GM12864 (cell line): ENCODE measurements around the gene ERP27.

Experiments used
- DNase-seq: peaks from one replicate; pipeline ENCODE4 v3.0.0-alpha.2; 2011; ENCODE audit warnings: low read depth
- H3K4me3 ChIP-seq: 2 replicates; pipeline ENCODE4 v1.5.1; 2011; ENCODE audit warnings: mild to moderate bottlenecking, low read depth, low read length, control low read depth
- CTCF ChIP-seq: IDR thresholded peaks from 2 replicates; pipeline ENCODE4 v1.5.1; 2011; ENCODE audit warnings: low read depth, mild to moderate bottlenecking, moderate library complexity, low read length, control low read depth, inconsistent platforms; ENCODE audit errors: missing control alignments

Gene ERP27

DNA sequence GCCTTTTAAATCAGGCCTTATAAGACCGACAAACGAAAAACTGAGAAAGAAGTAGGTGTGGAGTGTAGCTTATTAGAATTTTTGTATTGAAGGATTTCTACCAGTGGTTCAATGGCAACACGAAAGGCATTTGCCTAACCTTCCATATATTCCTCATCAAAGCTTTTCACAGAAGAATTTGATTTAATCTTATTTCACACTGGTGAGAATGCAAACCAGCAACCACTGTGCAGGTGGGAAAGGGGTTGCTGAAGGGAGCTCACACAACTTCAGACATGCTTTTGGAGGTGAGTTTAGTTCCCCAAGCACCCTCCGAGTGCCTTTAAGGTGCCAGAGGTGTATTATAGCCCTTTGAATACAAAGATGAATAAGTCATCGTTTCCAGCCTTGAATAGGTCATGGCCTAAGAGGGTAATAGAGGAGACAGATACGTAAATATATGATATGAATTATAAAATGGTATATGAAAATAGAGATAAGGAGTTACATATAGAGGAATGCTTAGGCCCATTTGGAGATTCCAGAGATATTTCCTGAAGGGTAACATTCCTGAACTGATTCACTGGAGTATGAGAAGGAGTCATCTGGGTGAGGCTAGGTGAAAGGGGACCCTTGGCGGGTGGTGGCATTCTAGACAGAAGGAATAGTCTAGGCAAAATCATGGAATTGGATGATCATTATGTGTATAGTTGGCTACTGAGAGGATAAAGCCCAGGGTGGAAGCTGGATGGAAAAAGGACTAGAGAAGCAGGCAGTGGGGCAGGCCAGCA lies 6.4 kb downstream of the ERP27 start:
- DNase-seq: no peak
- H3K4me3 ChIP-seq: no peak overlapping the region
- TF ChIP-seq CTCF: no peak

DNA sequence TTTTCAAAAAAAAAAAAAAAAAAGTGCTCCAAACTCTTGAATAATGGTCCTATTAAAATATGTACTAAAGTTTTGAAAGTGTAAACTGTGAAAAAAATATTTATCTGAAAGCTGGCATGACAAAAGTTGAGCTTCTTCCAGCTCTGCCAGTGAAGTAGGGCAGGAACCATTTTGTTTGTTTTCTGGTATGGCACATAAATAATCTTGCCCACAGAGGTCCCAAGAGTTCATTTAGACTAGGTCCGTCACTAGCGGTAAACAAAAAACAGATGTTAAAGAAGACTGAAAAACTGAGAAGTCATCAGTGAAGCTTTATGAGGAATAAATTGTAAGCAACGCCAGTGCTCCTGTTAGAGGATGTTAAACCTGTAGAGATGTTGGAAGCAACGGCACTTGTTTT lies 7.0 kb downstream of the ERP27 start:
- H3K4me3 ChIP-seq: no peak overlapping the region
- DNase-seq: no peak
- TF ChIP-seq CTCF: no peak

DNA sequence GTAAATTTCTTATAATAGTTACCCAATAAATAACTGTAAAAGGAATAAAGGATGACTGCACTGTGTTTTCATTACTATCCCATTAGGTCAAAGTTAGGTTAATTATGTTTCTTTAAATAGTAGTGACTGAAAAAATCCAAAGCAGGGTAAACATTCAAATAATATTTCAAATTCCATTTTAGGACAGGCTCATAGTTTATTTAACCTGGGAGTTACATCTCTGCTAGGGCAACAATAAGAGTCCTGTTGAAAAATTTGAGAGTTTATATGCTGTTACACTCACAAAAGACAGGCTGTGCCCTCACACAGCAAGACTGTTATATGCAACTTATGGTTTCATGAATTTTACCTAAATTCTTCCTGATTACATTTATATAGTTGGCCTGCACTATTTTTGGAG lies 8.0 kb downstream of the ERP27 start:
- no peak for TF ChIP-seq CTCF
- no peak overlapping the region for H3K4me3 ChIP-seq
- DNase-seq: no peak

- no peak for DNase-seq
- H3K4me3 ChIP-seq: no peak overlapping the region
- no peak for TF ChIP-seq CTCF
Observed at GRCh38 chr12:14928931-14929330, 9.4 kb downstream of the ERP27 start.

- no peak for TF ChIP-seq CTCF
- H3K4me3 ChIP-seq: no peak overlapping the region
- no peak for DNase-seq
Observed at GRCh38 chr12:14927267-14927666, 11.1 kb downstream of the ERP27 start.

DNA sequence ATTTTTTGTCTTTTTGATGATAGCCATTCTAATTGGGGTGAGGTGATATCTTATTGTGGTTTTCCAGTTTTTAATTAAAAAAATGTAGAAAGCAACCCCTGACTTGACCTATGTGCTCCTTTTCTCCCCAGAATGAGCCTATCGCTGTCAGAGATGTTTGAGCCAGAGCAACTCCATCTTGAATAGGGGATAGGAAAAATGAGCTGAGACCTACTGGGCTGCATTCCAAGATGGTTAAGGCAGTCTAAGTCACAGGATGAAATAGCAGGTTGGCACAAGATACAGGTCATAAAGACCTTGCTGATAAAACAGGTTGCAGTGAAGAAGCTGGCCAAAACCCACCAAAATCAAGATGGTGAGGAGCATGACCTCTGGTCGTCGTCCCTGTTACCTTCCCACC lies 13.8 kb downstream of the ERP27 start:
- H3K4me3 ChIP-seq: no peak overlapping the region
- no peak for DNase-seq
- no peak for TF ChIP-seq CTCF

- H3K4me3 ChIP-seq: no peak overlapping the region
- no peak for DNase-seq
- no peak for TF ChIP-seq CTCF
Observed at GRCh38 chr12:14923944-14924343, 14.4 kb downstream of the ERP27 start.
